GM19023 (cell line): ENCODE measurements around the gene IWS1.
"Not testable (repeated sequence)": the region's sequence is repeated elsewhere in the genome, so short reads cannot be mapped to it uniquely, and the experiment has no call there.

Experiments
- ATAC-seq: cut with Tn5 transposase; IDR thresholded peaks from one replicate; pipeline ENCODE4 v1.9.1; 2021; ENCODE audit warnings: mild to moderate bottlenecking, moderate library complexity; ENCODE audit not compliant: unreplicated experiment

Gene IWS1

GRCh38 chr2:127463155-127463991, 62.9 kb downstream of the IWS1 start:
- ATAC-seq: no peak

- no peak for ATAC-seq
Measured at GRCh38 chr2:127462461-127462860, 63.8 kb downstream of the IWS1 start.

DNA sequence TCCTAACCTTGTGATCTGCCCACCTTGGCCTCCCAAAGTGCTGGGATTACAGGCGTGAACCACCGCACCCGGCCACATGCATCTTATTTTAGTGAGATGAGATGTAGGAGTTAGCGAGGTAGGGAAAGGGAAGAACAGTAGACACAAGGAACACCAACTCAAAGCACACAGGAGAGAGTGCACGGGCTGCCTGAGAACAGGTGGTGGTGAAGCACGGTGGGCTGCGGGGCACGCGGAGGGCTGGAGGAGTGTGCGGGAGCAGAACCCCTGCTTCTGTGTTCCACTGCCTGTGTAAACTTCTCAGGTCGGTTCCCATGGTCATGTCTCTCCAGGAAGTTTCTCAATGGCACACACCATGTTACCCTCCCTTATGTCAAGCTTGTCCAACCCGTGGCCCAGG, 69.3 kb downstream of the IWS1 start:
- no peak for ATAC-seq

GRCh38 chr2:127455566-127456493, 70.5 kb downstream of the IWS1 start:
- ATAC-seq: no peak

- ATAC-seq: no peak
Measured at GRCh38 chr2:127454595-127455565, 71.4 kb downstream of the IWS1 start.

DNA sequence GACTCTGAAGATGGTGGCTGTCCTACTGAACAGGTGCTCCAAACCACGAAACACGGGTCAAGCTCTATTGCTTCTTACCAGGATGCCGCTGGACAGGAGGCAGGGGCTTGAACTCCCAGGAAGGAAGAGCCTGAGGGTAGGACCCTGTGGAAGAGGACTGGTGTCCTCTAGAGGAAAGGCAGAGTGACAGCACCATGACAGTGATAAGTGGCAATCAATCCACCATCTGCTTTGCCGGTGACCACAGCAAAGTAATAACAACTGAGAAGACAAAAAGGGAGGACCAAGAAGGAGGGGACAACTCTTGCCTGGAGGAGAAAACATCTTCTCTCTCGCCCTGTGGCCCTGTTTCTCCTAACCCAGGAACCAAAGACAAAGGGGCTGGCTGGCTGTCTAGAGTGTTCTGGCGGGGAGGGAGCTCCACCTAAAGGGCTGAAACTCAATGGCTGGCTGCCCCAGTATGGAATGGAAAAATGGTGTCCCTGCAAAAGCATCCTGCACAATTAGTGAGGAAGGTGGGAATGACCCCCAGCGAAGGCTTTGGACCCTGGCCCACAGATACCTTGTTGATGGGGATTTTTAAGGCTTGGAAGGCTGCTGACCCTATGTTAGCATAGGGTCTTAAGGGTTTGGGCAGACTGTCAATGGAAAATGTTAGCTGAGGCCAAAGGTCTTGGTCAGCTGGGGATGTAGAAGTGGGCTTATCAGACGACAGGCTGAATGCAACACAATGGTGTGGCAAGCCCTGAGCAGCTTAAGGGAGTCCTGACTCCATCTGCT, 72.7 kb downstream of the IWS1 start:
- no peak for ATAC-seq

- no peak for ATAC-seq
Measured at GRCh38 chr2:127453013-127453391, 73.3 kb downstream of the IWS1 start.

DNA sequence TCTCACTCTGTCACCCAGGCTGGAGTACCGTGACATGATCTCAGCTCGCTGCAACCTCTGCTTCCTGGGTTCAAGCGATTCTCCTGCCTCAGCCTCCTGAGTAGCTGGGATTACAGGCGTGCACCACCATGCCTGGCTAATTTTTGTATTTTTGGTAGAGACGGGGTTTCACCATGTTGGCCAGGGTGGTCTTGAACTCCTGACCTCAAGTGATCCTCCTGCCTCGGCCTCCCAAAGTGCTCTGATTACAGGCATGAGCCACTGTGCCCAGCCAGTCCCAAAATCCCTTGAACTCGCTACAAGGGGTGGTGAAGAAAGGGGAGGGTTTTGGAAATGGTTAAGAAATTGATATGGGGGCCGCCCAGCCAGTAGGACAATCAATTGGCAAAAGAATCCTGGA, 73.9 kb downstream of the IWS1 start:
- ATAC-seq: not testable (repeated sequence)

GRCh38 chr2:127451981-127452380, 74.3 kb downstream of the IWS1 start:
- ATAC-seq: no peak

- ATAC-seq: no peak
Measured at GRCh38 chr2:127449898-127450297, 76.4 kb downstream of the IWS1 start.

DNA sequence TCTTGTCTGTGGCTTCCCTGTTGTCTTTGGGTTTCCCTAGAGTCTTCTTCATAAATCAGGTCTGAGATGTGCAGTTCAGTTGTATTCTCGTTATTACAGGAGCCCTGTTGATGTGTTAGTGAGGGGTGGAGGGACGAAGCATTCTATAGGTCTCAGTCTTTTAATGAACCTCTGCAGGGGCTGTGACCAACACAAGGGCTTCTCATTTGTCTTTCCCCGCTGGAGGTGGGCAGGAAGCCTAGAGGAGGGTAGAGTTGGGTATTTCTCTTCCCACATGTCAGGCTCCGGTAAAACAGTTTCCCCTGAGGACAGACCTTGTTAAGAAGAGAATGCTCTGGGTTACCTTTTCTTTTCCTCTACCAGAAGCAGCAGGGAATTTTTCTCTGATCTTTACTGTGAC, 76.9 kb downstream of the IWS1 start:
- ATAC-seq: no peak

DNA sequence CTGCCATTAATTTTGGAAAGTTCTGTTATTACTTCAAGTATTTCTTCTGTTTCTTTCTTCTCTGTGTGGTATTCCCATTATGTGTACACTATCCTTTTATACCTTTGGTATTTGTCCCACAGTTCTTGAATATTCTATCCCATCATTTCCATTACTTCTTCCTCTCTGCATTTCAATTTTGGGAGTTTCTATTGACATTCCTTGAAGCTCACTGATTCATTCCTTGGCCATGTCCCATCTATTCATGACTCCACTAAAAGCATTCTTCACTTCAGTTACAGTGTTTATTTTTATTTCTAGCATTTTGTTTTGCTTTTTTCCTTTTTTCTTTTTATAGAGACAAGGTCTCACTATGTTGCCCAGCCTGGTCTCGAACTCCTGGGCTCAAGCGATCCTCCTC, 77.8 kb downstream of the IWS1 start:
- no peak for ATAC-seq

- ATAC-seq: no peak
Measured at GRCh38 chr2:127439343-127439742, 86.9 kb downstream of the IWS1 start.

GRCh38 chr2:127437781-127438726, 88.2 kb downstream of the IWS1 start:
- no peak for ATAC-seq

DNA sequence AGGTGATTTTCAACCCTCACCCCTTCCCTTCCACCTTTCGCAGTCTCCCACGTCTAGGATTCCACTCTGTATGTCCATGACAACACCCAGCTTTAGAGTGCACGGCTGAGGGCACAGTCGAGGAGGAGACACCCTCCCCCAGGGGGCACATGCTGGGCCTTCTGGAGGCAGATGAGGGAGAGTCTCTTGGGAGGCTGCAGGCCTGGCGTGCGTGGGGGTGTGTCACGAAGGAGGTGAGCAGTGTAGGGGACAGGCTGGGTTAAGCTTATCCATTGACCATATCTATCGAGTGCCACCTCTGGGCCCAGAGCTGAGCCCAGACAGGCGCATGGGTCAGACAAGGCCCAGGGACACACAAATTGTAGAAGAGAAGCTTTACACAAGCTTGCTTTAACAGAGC, 89.2 kb downstream of the IWS1 start:
- ATAC-seq: no peak

- no peak for ATAC-seq
Measured at GRCh38 chr2:127434515-127434914, 91.8 kb downstream of the IWS1 start.

- ATAC-seq: no peak
Measured at GRCh38 chr2:127431408-127432023, 94.8 kb downstream of the IWS1 start.
